ENCODE results near the gene GOLGA6B.
"Not testable (repeated sequence)": the region's sequence is repeated elsewhere in the genome, so short reads cannot be mapped to it uniquely, and the experiment has no call there.

Gene GOLGA6B

GRCh38 chr15:72669803-72670202, 15.3 kb downstream of the GOLGA6B start:
- DNase-seq (ENCODE audit: low spot score) = not testable (repeated sequence)

GRCh38 chr15:72670656-72671352, 16.3 kb downstream of the GOLGA6B start:
- peak; percentile 74 for DNase-seq (ENCODE audit: low spot score)

- DNase-seq (ENCODE audit: low spot score) = no peak
These were observed 17.0 kb downstream of the GOLGA6B start for GRCh38 chr15:72671525-72671924.

- DNase-seq (ENCODE audit: low spot score) = no peak
These were observed 22.3 kb downstream of the GOLGA6B start for GRCh38 chr15:72676838-72677237.

GRCh38 chr15:72680931-72681330, 26.4 kb downstream of the GOLGA6B start:
- no peak for DNase-seq (ENCODE audit: low spot score)

- DNase-seq (ENCODE audit: low spot score) = no peak
These were observed 28.3 kb downstream of the GOLGA6B start for GRCh38 chr15:72682772-72683171.

GRCh38 chr15:72685301-72685924, 30.9 kb downstream of the GOLGA6B start:
- DNase-seq (ENCODE audit: low spot score) = no peak

- peak; percentile 93 for DNase-seq (ENCODE audit: low spot score)
These were observed 31.7 kb downstream of the GOLGA6B start, which contains the start of the genes BBS4 and HIGD2B for GRCh38 chr15:72685925-72686794. Gene BBS4 (plus strand): TSS chr15:72686207. CDS start chr15:72686228, 21 bp downstream. Gene HIGD2B (minus strand): TSS chr15:72686182. CDS start chr15:72676374, 9,808 bp downstream.

GRCh38 chr15:72688697-72689096, 34.2 kb downstream of the GOLGA6B start:
- DNase-seq (ENCODE audit: low spot score) = no peak

GRCh38 chr15:72690938-72691337, 36.4 kb downstream of the GOLGA6B start:
- DNase-seq (ENCODE audit: low spot score) = no peak

GRCh38 chr15:72698938-72699337, 44.4 kb downstream of the GOLGA6B start:
- no peak for DNase-seq (ENCODE audit: low spot score)

- no peak for DNase-seq (ENCODE audit: low spot score)
These were observed 45.6 kb downstream of the GOLGA6B start for GRCh38 chr15:72700076-72700475.

- no peak for DNase-seq (ENCODE audit: low spot score)
These were observed 51.8 kb downstream of the GOLGA6B start for GRCh38 chr15:72706266-72706665.

GRCh38 chr15:72708551-72709303, 54.2 kb downstream of the GOLGA6B start:
- DNase-seq (ENCODE audit: low spot score) = not testable (repeated sequence)

All from left forelimb (tissue), 1 donor.